ENCODE measurements around the gene PIGN. TPM values are rescaled to one million over a fixed set of nuclear protein-coding genes. Genes with fewer than 3 reads are reported as not detected.
"Not testable (repeated sequence)": the region's sequence is repeated elsewhere in the genome, so short reads cannot be mapped to it uniquely, and the experiment has no call there.

Gene PIGN
- total RNA-seq, 1 donor from 2014 or later: 21.0 TPM

DNA sequence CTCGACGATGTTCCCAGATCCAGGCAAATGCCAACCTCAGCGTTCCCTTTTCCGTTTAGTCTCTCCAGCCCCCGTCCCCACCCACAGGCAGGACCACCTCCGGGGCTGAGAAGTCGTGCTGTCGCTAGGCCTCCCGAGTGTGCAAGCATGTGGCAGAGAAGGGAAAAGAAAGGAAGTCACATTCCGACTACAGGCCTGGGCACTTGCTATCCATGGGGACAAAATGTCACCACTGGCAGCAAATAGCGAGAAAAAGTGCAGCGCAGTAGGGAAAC, 420 bp downstream of the PIGN start:
- ATAC-seq (peak; percentile 12), DNase-seq (ENCODE audit: missing footprints) (no peak)
- intact Hi-C loops (cut with DNase I): loop anchor here (5.0 kb wide), 1 partner anchor 396 kb away; no protein-coding TSS in a partner anchor

DNA sequence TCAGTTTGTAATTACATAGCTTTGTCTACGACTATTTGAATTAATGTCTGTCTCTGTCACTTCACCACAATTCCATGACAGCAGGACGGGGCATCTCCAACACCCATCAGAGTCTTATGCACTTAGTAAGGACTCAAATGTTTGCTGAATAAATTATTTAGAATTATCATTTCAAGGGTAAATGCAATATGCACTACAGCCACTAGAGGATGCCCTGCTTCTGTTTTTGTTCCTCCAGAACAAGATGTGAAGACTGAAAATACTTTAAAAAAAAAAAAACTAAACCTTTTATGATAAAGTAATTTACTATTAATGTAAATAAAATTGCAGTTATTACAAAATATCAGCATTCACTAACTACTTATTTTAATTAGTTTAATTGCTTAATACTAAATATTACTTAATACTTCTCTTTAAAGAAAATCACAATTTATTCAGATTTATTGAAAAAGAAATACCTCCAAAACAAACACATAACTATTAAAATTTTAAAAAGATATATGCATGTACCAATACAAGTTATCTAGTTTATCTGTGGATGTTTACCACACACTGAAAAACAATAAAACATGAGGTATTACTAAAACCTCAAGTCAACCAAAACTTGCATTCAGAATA, 3.2 kb downstream of the PIGN start:
- intact Hi-C loops (cut with DNase I): loop anchor here (1.0 kb wide), 1 partner anchor 66 kb away; no protein-coding TSS in a partner anchor
- DNase-seq (ENCODE audit: missing footprints) (no peak), ATAC-seq (no peak)

DNA sequence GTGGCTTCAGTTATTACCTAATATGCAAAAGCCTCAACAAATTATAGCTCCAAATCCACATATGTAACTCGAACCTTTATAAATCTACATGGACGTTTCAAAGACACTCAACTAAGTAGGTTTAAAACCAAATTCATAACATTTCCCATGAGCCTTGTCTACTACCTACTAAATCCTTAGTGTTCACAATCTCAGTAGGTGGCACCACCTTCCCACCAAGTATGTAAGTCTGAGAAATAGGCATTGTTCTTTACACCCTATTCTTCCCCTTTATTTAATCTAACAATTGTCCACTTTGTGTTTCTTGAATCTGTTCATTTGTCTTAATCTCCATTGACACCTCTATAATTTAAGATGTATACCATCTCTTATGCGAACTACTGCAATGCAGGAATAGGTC, 4.6 kb downstream of the PIGN start:
- DNase-seq (ENCODE audit: missing footprints) (no peak), ATAC-seq (no peak)
- intact Hi-C loops (cut with DNase I): no loop called here

GRCh38 chr18:62179213-62179612, 7.6 kb downstream of the PIGN start:
- intact Hi-C loops (cut with DNase I): no loop called here
- no peak for DNase-seq (ENCODE audit: missing footprints)
- ATAC-seq: no peak

DNA sequence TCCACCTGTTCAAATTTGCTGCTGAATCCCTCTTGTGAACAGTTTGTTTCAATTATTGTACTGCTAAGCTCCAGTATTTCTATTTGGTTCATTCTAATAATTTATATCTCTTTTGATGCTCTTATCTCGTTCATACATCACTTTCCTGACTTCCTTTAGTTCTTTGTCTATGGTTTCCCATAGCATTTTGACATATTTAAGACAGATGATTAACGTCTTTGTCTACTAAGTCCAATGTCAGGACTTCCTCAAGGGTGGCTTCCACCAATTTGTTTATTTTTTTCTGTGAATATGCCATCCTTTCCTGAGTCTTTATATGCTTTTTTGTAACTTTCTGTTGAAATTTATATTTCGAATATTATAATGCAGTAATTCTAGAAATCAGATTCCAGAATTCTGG, 9.6 kb downstream of the PIGN start:
- no peak for ATAC-seq
- intact Hi-C loops (cut with DNase I): no loop called here

GRCh38 chr18:62175521-62175920, 11.3 kb downstream of the PIGN start:
- ATAC-seq (no peak), DNase-seq (ENCODE audit: missing footprints) (no peak)
- intact Hi-C loops (cut with DNase I): no loop called here

More for the DNA sequence above, 9.6 kb downstream of the PIGN start:
- no peak for DNase-seq (ENCODE audit: missing footprints)

DNA sequence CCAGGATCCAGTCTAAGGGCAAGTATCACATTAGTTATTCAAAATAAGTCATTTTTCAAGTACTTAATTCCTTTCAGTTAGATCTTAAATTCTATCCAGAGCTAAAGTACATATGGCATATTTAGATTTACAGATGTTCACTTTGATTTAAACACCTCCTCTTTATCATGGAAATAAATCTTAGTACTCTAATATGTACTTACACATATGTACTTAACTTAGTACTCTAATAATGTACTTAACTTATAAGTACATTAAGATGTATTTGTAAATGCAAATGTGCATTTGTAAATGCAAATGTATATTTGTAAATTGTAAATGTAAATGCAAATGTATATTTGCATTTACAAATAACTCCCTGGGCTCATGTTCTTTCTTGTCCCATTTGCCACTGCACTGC, 14.6 kb downstream of the PIGN start:
- no peak for ATAC-seq
- DNase-seq (ENCODE audit: missing footprints): no peak
- intact Hi-C loops (cut with DNase I): no loop called here

DNA sequence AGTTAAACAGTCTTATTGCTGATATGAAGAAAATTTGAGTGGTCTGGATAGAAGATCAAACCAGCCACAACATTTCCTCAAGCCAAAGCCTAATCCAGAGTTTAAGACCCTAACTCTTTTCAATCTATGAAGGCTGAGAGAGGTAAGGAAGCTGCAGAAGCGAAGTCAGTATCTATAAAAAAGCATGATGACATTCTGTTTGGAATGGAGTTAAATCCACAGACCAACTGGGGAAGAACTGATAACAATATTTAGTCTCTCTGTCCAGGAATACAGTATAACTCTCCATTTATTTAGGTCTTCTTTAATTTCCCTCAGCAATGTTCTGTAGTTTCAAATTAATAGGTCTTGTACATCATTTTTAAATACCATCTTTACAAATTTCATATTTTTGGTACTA, 16.0 kb downstream of the PIGN start:
- intact Hi-C loops (cut with DNase I): no loop called here
- DNase-seq (ENCODE audit: missing footprints): no peak
- no peak for ATAC-seq

- DNase-seq (ENCODE audit: missing footprints); ATAC-seq; intact Hi-C loops (cut with DNase I): not testable (repeated sequence)
Observed at GRCh38 chr18:62166524-62166923, 20.3 kb downstream of the PIGN start.

DNA sequence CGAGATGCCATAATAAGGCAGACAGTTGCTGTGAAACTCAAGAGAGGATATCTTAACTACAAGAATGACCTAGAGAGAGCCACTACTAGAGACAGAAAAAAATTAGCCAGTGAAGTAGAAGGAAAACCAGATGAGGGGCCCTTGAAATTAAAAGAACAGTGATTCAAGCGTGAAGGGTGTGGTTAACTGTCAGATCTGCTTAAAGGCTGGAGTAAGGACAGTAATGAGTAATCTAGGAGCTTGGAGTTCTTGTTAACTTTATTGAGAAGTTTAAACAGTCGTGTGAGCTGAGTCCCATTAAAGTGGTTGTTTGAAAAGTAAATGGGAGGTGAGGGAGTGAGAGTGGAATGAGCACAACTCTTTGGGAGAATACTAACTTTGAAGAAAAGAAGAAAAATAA, 21.3 kb downstream of the PIGN start:
- ATAC-seq (no peak), DNase-seq (ENCODE audit: missing footprints) (no peak)
- intact Hi-C loops (cut with DNase I): no loop called here

DNA sequence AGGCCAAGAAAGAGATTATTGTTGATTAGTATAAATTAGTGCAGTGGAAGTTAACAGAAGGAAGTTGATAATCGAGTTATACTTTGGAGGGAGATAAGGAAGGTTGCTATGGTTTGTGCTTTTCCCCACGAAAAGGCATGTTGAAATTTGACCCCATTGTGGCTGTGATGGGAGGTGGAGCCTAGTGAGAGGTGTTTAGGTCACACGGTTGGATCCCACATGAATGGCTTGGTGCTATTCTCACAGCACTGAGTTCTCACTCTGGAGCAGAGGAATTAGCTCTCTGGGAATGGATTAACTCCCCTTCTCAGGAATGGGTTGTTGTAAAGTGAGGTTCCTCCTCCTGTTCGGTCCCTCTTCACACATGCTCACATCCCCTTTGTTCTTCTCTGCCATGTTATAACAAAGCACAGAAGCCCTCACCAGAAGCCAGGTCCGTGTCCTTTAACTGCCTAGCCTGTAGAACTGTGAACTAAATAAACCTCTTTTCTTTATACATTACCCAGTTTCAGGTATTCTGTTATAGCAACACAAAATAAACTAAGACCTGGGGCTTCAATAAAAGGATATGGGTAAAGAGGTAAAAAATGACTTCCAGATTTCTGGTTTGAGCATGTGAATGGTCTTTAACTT, 21.9 kb downstream of the PIGN start:
- DNase-seq (ENCODE audit: missing footprints): no peak
- ATAC-seq: no peak
- intact Hi-C loops (cut with DNase I): no loop called here

GRCh38 chr18:62164310-62164709, 22.5 kb downstream of the PIGN start:
- intact Hi-C loops (cut with DNase I): no loop called here
- DNase-seq (ENCODE audit: missing footprints): no peak
- no peak for ATAC-seq

- DNase-seq (ENCODE audit: missing footprints) (no peak), ATAC-seq (no peak)
- intact Hi-C loops (cut with DNase I): no loop called here
Observed at GRCh38 chr18:62157843-62158242, 29.0 kb downstream of the PIGN start.

- ATAC-seq (no peak), DNase-seq (ENCODE audit: missing footprints) (no peak)
- intact Hi-C loops (cut with DNase I): no loop called here
Observed at GRCh38 chr18:62152844-62153243, 34.0 kb downstream of the PIGN start.

- ATAC-seq (no peak), DNase-seq (ENCODE audit: missing footprints) (no peak)
- intact Hi-C loops (cut with DNase I): no loop called here
Observed at GRCh38 chr18:62151068-62151771, 35.6 kb downstream of the PIGN start.

GRCh38 chr18:62144338-62144737, 42.5 kb downstream of the PIGN start:
- intact Hi-C loops (cut with DNase I): no loop called here
- no peak for DNase-seq (ENCODE audit: missing footprints)
- ATAC-seq: peak; percentile 54

- ATAC-seq (no peak), DNase-seq (ENCODE audit: missing footprints) (no peak)
- intact Hi-C loops (cut with DNase I): no loop called here
Observed at GRCh38 chr18:62140259-62140658, 46.6 kb downstream of the PIGN start.

DNA sequence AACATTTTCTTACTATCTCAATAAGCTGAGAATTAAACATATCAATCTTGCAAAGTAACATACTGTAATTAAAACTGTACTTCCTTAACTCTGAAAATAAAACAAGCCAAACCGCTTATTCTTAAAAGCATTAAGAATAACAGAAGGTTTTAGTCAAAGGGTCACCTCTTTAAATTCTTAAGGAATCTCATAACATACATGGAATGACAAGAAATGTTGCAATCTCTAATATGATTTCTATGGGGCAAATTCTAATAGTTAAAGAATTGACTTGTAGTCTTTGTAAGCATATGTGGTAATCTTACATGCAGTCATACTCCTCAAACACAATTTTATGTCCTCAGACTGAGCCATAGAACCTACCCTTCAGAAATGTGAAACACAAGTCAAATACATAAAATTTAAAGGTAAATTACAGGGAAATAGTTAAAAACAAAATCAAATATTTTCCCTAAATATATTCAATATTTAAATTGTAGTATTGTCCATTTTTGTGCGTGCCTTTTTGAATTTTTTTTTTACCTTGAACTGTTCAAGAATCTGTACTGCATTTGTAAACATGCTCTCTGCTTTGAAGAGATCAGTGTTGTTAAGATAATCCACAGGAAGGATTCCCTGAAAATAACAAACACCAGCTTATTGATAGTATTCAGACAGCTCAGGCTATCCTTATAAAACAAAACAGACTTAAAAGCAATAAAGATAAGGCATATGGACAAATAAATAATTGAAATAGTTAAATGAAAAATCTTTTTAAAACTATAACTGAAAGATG, 48.2 kb downstream of the PIGN start:
- ATAC-seq (no peak), DNase-seq (ENCODE audit: missing footprints) (no peak)
- intact Hi-C loops (cut with DNase I): no loop called here

- DNase-seq (ENCODE audit: missing footprints) (no peak), ATAC-seq (no peak)
- intact Hi-C loops (cut with DNase I): loop anchor here (2.0 to 5.0 kb wide), 4 partner anchors 229 to 1044 kb away; no protein-coding TSS in a partner anchor
Observed at GRCh38 chr18:62131301-62131909, 55.5 kb downstream of the PIGN start.
